GM12878 (cell line): ENCODE measurements around the gene MIEN1. TPM values are rescaled to one million over a fixed set of nuclear protein-coding genes. Genes with fewer than 3 reads are reported as not detected.
A peak's percentile ranks its signal among the peaks of the same experiment; 100 is the strongest.

Experiments used
- ATAC-seq: fragments of 200-7000 bp; cut with Tn5 transposase; 3 replicates; pipeline ENCODE4 v1.9.1; 2020; ENCODE audit warnings: mild to moderate bottlenecking, moderate library complexity
- BruUV-seq: library from RNA; stranded (reverse); fragments of 400-500 nt; replicated peaks from 2 replicates; lab custom pipeline; 2021; lab: Mats Ljungman, UMichigan
- CTCF ChIA-PET: fragments of 300-600 bp; sonication (Branson Sonifier 250); formaldehyde crosslinking; extraction: SDS; loops from one replicate; lab custom pipeline; 2021; ENCODE audit warnings: inconsistent platforms; lab: Yijun Ruan, JAX
- POLR2A ChIA-PET: fragments of 350-600 bp; formaldehyde crosslinking; extraction: SDS; loops from one replicate; lab custom pipeline; 2021; ENCODE audit warnings: inconsistent platforms; lab: Charles Lee
- RAD21 ChIA-PET: fragments of 300-600 bp; sonication (Branson Sonifier 250); formaldehyde crosslinking; loops from one replicate; lab custom pipeline; 2023; ENCODE audit warnings: antibody characterized with exemption; ENCODE audit not compliant: unreplicated experiment; lab: Charles Lee
- SMC1A ChIA-PET: fragments of 300-600 bp; sonication (Branson Sonifier 250); formaldehyde crosslinking; loops from one replicate; lab custom pipeline; 2023; ENCODE audit not compliant: unreplicated experiment, uncharacterized antibody; lab: Charles Lee
- DNase-seq: peaks from one replicate; pipeline ENCODE4 v3.0.0-alpha.2; 2011; ENCODE audit warnings: low read depth, low spot score
- FAIRE-seq: peaks from 3 replicates; lab custom pipeline; 2011; peaks lifted over from hg19 to GRCh38; lab: Jason Lieb, UNC
- H2AFZ ChIP-seq: 2 replicates; pipeline ENCODE4 v1.6.0; 2011; ENCODE audit warnings: low read depth, low read length, control low read depth; ENCODE audit not compliant: control insufficient read depth
- H3K27ac ChIP-seq: 2 replicates; pipeline ENCODE4 v1.5.1; 2011; ENCODE audit warnings: control low read depth; ENCODE audit not compliant: control insufficient read depth, insufficient read depth
- H3K27me3 ChIP-seq, 2 experiments: replicated peaks in 1 of 2; 2 replicates each; pipeline versions ENCODE4 v1.6.0 to v1.6.1; 2011; ENCODE audit warnings: low read length in 1 of 2; ENCODE audit not compliant: control insufficient read depth in 2 of 2, insufficient read depth in 2 of 2
- H3K36me3 ChIP-seq, 2 experiments: 2 replicates each; pipeline ENCODE4 v1.5.1; 2011; ENCODE audit warnings: low read length in 1 of 2; ENCODE audit not compliant: control insufficient read depth in 2 of 2, insufficient read depth in 2 of 2
- H3K4me1 ChIP-seq: 2 replicates; pipeline ENCODE4 v1.6.1; 2011; ENCODE audit warnings: mild to moderate bottlenecking, low read length, moderate library complexity, mixed read lengths; ENCODE audit not compliant: control insufficient read depth, insufficient read depth
- H3K4me2 ChIP-seq: 2 replicates; pipeline ENCODE4 v1.6.0; 2011; ENCODE audit warnings: control low read depth; ENCODE audit not compliant: control insufficient read depth, insufficient read depth
- H3K4me3 ChIP-seq: fragments of 200-600 bp; sonication (generic); 2 replicates; pipeline ENCODE4 v1.5.1; 2016
- H3K79me2 ChIP-seq: 2 replicates; pipeline ENCODE4 v1.6.0; 2011; ENCODE audit warnings: low read length; ENCODE audit not compliant: control insufficient read depth, insufficient read depth
- H3K9ac ChIP-seq: 2 replicates; pipeline ENCODE4 v1.8.0; 2011; ENCODE audit warnings: low read length, control low read depth, mixed read lengths; ENCODE audit not compliant: control insufficient read depth, insufficient read depth
- H3K9me3 ChIP-seq: replicated peaks from 3 replicates; pipeline ENCODE4 v1.5.1; 2011; ENCODE audit warnings: mild to moderate bottlenecking, low read length; ENCODE audit not compliant: control insufficient read depth, insufficient read depth
- H4K20me1 ChIP-seq: 2 replicates; pipeline ENCODE4 v1.6.0; 2011; ENCODE audit not compliant: control insufficient read depth, insufficient read depth
- ATF3 ChIP-seq: IDR thresholded peaks from 2 replicates; pipeline ENCODE4 v1.6.1; 2011; ENCODE audit warnings: low read depth, mild to moderate bottlenecking, low read length, moderate library complexity, borderline replicate concordance; ENCODE audit errors: extremely low read depth
- BHLHE40 ChIP-seq, 2 experiments: fragments of 450-650 bp in 1 of 2; IDR thresholded peaks; 2 replicates each; pipeline ENCODE4 v1.6.1; 2011 to 2017; ENCODE audit warnings: low read depth in 2 of 2, borderline replicate concordance in 1 of 2, improper control_type of control experiment in 1 of 2, low read length in 1 of 2, mild to moderate bottlenecking in 1 of 2
- DPF2 ChIP-seq: fragments of 450-650 bp; IDR thresholded peaks from 2 replicates; pipeline ENCODE4 v1.6.1; 2017; ENCODE audit warnings: mild to moderate bottlenecking
- FOS ChIP-seq: IDR thresholded peaks from 3 replicates; pipeline ENCODE4 v1.6.1; 2011; ENCODE audit warnings: borderline replicate concordance; ENCODE audit not compliant: insufficient read length; ENCODE audit errors: extremely low read depth
- GABPA ChIP-seq: IDR thresholded peaks from 2 replicates; pipeline ENCODE4 v1.6.1; 2014; ENCODE audit warnings: antibody characterized with exemption, low read depth, mild to moderate bottlenecking, inconsistent platforms
- IKZF2 ChIP-seq, 2 experiments: fragments of 450-650 bp; IDR thresholded peaks; 2 replicates each; pipeline ENCODE4 v1.6.1; 2017; ENCODE audit warnings: mild to moderate bottlenecking in 2 of 2, moderate library complexity in 2 of 2
- NFIC ChIP-seq: IDR thresholded peaks from 2 replicates; pipeline ENCODE4 v1.6.1; 2012; ENCODE audit warnings: low read depth, mild to moderate bottlenecking, inconsistent platforms, low read length, moderate library complexity
- POLR2AphosphoS5 ChIP-seq: IDR thresholded peaks from 2 replicates; pipeline ENCODE4 v1.6.1; 2011; ENCODE audit warnings: mild to moderate bottlenecking, low read length, inconsistent platforms
- RCOR1 ChIP-seq: conservative IDR thresholded peaks from 2 replicates; pipeline ENCODE4 v1.6.1; 2012; ENCODE audit warnings: low read depth, low read length, improper control_type of control experiment
- SP1 ChIP-seq: IDR thresholded peaks from one replicate; pipeline ENCODE4 v1.6.1; 2011; ENCODE audit warnings: low read depth, low read length
- STAT1 ChIP-seq: fragments of 450-650 bp; conservative IDR thresholded peaks from 2 replicates; pipeline ENCODE4 v1.6.1; 2014; ENCODE audit warnings: antibody characterized with exemption, mild to moderate bottlenecking
- ZNF207 ChIP-seq: fragments of 450-650 bp; IDR thresholded peaks from 2 replicates; pipeline ENCODE4 v1.6.1; 2014; ENCODE audit warnings: antibody characterized with exemption, mild to moderate bottlenecking, borderline replicate concordance
- WGBS: methylation state at CpG from one replicate; pipeline ENCODE4 v1.1.6; 2016; ENCODE audit warnings: low lambda C conversion rate; ENCODE audit not compliant: insufficient replicate concordance, insufficient coverage; ENCODE audit errors: missing lambda C conversion rate; 5-methylcytosine and 5-hydroxymethylcytosine counted together
- in situ Hi-C: fragments of 300-500 bp; cut with MboI; formaldehyde crosslinking; loops from 9 replicates; pipeline ENCODE4 v1.14.3; 2018; ENCODE audit warnings: mixed read lengths
- intact Hi-C: fragments of 100-400 bp; cut with micrococcal nuclease; formaldehyde crosslinking; loops from one replicate; pipeline ENCODE4 v1.14.2; 2022; ENCODE audit not compliant: unreplicated experiment
- polyA plus RNA-seq, 11 experiments: library from polyadenylated mRNA; depleted of rRNA in 4 of 11; unstranded in 6 of 11; stranded (reverse) in 5 of 11; fragments of >200 nt; fragmentation: Nextera tagmentation in 4 of 11; fragmentation: Illumina TruSeq in 1 of 11; extraction: Ambion mirVana in 4 of 11; extraction: Trizol in 1 of 11; gene quantifications; 1 replicate in 1 of 11; 2 replicates in 10 of 11; pipeline versions ENCODE4 v1.2.1 to v1.2.3, GENCODE V29; 2011 to 2016; ENCODE audit warnings: inconsistent platforms in 2 of 11, missing spikeins in 2 of 11, low read depth in 1 of 11
- total RNA-seq, 4 experiments: library from RNA; depleted of rRNA in 3 of 4; stranded (reverse); fragments of >200 nt in 3 of 4; fragmentation: Illumina TruSeq in 1 of 4; extraction: Trizol in 1 of 4; gene quantifications; 2 replicates each; pipeline versions ENCODE4 v1.2.1 to v1.2.3, GENCODE V29; 2013 to 2021
- TF ChIP-seq, protein P1 (sequence below): fragments of 450-650 bp; IDR thresholded peaks from 2 replicates; pipeline ENCODE4 v1.6.1; 2016; ENCODE audit warnings: mild to moderate bottlenecking
- TF ChIP-seq, protein P2 (sequence below): IDR thresholded peaks from 2 replicates; pipeline ENCODE4 v1.6.1; 2012; ENCODE audit warnings: low read depth, low read length, improper control_type of control experiment
- TF ChIP-seq, protein P3 (sequence below): fragments of 450-650 bp; IDR thresholded peaks from 2 replicates; pipeline ENCODE4 v1.6.1; 2017; ENCODE audit warnings: mild to moderate bottlenecking

Gene MIEN1
- total and polyA plus RNA-seq, 10 of the 15 experiments (the other 5 are each of a cell fraction or from before 2014, with no cell fraction given) = 24.9 to 89.1 (median 47.7) TPM

- peak within 1 kb of the TSS; percentile 88 for H3K4me3 ChIP-seq
- DNase-seq (peak; percentile 78), ATAC-seq (peak; percentile 98), FAIRE-seq (peak; percentile 88)
- CTCF ChIA-PET = interaction anchor here (0.6 to 1.9 kb wide), 15 partner anchors 10 to 292 kb away, joined by 3 to 10 read pairs (median 4); partner anchors contain the start of gene PSMD3
- intact Hi-C loops (no loop called here), in situ Hi-C loops (no loop called here)
- H3K27me3 ChIP-seq = no peaks in the 10 kb centered on the region
- H3K4me1 ChIP-seq = peaks cover 3% of the 10 kb centered on the region; the same call in 1 of the 2 replicates
- WGBS = 3% methylated on average over 45 of the region's 45 CpGs
- H3K9ac ChIP-seq = peak within 1 kb of the TSS; percentile 80
- POLR2A ChIA-PET = interaction anchor here (0.5 to 1.6 kb wide), 8 partner anchors 9 to 78 kb away, joined by 3 to 9 read pairs (median 4); no protein-coding TSS in a partner anchor
- H2AFZ ChIP-seq = peak within 1 kb of the TSS; percentile 95
- H4K20me1 ChIP-seq = no peaks in the 10 kb centered on the region
- H3K4me2 ChIP-seq = peak within 1 kb of the TSS; percentile 80
- H3K36me3 ChIP-seq = no peaks in the 10 kb centered on the region
- BruUV-seq = TSS peak; percentile 98
- RAD21 ChIA-PET = interaction anchor here (0.9 to 2.2 kb wide), 5 partner anchors 12 to 66 kb away, joined by 3 to 10 read pairs (median 4); partner anchors contain the start of genes MIEN1 and PNMT
- H3K27ac ChIP-seq = peak within 1 kb of the TSS; percentile 74
- no peaks in the 10 kb centered on the region for H3K9me3 ChIP-seq
- no peaks in the 10 kb centered on the region; the same call in 1 of the 2 replicates for H3K79me2 ChIP-seq
- SMC1A ChIA-PET = interaction anchor here (0.6 to 2.4 kb wide), 7 partner anchors 12 to 45 kb away, joined by 3 to 11 read pairs (median 4); partner anchors contain the start of genes MIEN1 and PNMT
- TF ChIP-seq, protein P1, sequence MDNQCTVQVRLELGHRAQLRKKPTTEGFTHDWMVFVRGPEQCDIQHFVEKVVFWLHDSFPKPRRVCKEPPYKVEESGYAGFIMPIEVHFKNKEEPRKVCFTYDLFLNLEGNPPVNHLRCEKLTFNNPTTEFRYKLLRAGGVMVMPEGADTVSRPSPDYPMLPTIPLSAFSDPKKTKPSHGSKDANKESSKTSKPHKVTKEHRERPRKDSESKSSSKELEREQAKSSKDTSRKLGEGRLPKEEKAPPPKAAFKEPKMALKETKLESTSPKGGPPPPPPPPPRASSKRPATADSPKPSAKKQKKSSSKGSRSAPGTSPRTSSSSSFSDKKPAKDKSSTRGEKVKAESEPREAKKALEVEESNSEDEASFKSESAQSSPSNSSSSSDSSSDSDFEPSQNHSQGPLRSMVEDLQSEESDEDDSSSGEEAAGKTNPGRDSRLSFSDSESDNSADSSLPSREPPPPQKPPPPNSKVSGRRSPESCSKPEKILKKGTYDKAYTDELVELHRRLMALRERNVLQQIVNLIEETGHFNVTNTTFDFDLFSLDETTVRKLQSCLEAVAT = no peak
- TF ChIP-seq DPF2 (no peak), SP1 (peak; percentile 64), BHLHE40 (IDR thresholded peaks at IDR 0.05; ENCODE audit: borderline replicate concordance in 1 of 2, low read depth in 2 of 2, low read length in 1 of 2) (peak in 1 of 2 experiments; percentile 31; a peak in 1 of 4 replicates), GABPA (peak; percentile 99), ATF3 (no peak), RCOR1 (no peak), FOS (no peak), NFIC (no peak; the same call in 1 of the 2 replicates), STAT1 (no peak), POLR2AphosphoS5 (peak; percentile 87), ZNF207 (0 out of 2 replicates have a peak, but pooled peaks have one; percentile 72), IKZF2 (IDR thresholded peaks at IDR 0.05) (peak; percentile 10 to 11; a peak in 1 of 4 replicates)
- TF ChIP-seq, protein P2, sequence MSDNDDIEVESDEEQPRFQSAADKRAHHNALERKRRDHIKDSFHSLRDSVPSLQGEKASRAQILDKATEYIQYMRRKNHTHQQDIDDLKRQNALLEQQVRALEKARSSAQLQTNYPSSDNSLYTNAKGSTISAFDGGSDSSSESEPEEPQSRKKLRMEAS = no peak
- TF ChIP-seq, protein P3, sequence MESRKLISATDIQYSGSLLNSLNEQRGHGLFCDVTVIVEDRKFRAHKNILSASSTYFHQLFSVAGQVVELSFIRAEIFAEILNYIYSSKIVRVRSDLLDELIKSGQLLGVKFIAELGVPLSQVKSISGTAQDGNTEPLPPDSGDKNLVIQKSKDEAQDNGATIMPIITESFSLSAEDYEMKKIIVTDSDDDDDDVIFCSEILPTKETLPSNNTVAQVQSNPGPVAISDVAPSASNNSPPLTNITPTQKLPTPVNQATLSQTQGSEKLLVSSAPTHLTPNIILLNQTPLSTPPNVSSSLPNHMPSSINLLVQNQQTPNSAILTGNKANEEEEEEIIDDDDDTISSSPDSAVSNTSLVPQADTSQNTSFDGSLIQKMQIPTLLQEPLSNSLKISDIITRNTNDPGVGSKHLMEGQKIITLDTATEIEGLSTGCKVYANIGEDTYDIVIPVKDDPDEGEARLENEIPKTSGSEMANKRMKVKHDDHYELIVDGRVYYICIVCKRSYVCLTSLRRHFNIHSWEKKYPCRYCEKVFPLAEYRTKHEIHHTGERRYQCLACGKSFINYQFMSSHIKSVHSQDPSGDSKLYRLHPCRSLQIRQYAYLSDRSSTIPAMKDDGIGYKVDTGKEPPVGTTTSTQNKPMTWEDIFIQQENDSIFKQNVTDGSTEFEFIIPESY = no peak
These were observed 42.5 kb downstream of the MIEN1 start, which contains the start of gene PGAP3 for GRCh38 chr17:39687546-39688474. PGAP3 (minus strand) TSS chr17:39688057; CDS start chr17:39688014, 43 bp downstream.
